ENCODE measurements around the gene CFAP61. TPM values are rescaled to one million over a fixed set of nuclear protein-coding genes. Genes with fewer than 3 reads are reported as not detected.
A peak's percentile ranks its signal among the peaks of the same experiment; 100 is the strongest.

Gene CFAP61
- total RNA-seq, 1 donor: not detected

DNA sequence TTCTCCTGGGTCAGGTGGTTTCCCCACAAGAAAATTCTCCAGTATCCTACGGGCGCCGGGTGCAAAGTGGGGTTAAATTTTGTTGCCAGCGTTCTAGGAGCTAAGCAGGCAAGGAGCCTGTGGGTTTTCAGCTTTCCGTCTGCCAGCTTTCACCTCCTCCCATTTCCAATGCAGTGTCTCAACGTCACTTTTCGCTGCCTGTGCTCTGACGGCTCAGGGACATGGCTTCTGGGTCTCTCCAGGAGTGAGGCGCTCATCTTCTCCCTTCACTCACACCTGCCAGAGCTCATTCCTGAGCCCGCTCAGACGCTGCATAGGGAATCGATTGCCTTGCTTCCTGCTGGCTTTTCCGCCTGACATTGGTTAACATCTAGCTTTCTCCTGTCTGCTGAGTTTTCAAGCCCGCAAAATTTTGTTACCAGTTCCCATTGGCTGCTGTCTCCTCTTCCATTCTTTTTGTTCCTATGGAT lies 42.5 kb upstream of the CFAP61 start:
- TF ChIP-seq, protein P1, sequence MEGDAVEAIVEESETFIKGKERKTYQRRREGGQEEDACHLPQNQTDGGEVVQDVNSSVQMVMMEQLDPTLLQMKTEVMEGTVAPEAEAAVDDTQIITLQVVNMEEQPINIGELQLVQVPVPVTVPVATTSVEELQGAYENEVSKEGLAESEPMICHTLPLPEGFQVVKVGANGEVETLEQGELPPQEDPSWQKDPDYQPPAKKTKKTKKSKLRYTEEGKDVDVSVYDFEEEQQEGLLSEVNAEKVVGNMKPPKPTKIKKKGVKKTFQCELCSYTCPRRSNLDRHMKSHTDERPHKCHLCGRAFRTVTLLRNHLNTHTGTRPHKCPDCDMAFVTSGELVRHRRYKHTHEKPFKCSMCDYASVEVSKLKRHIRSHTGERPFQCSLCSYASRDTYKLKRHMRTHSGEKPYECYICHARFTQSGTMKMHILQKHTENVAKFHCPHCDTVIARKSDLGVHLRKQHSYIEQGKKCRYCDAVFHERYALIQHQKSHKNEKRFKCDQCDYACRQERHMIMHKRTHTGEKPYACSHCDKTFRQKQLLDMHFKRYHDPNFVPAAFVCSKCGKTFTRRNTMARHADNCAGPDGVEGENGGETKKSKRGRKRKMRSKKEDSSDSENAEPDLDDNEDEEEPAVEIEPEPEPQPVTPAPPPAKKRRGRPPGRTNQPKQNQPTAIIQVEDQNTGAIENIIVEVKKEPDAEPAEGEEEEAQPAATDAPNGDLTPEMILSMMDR (IDR thresholded peaks at IDR 0.05; ENCODE audit: extremely low read depth, low read depth, low read length): no peak
- H3K36me3 ChIP-seq (ENCODE audit: insufficient read depth, low read length): no peaks in the 10 kb centered on the region
- no peaks in the 10 kb centered on the region for H3K27me3 ChIP-seq (ENCODE audit: insufficient read depth, low read length)
- no peaks in the 10 kb centered on the region for H4K20me1 ChIP-seq (ENCODE audit: insufficient read depth, low read length)
- H2AFZ ChIP-seq (ENCODE audit: low read length): peak overlapping the region; percentile 39
- no peak for DNase-seq (ENCODE audit: insufficient read length, low spot score, missing footprints)
- peaks cover 17% of the 10 kb centered on the region for H3K4me1 ChIP-seq (ENCODE audit: insufficient read depth, low read length)
- no peaks in the 10 kb centered on the region for H3K9me3 ChIP-seq (ENCODE audit: low read depth, low read length)
- no peak overlapping the region for H3K27ac ChIP-seq (ENCODE audit: low read depth, low read length)
- no peak overlapping the region for H3K4me3 ChIP-seq (ENCODE audit: insufficient read depth, low read length)
- peak overlapping the region; percentile 60 for H3K4me2 ChIP-seq (ENCODE audit: insufficient read depth, low read length)
- H3K79me2 ChIP-seq (ENCODE audit: insufficient read depth, low read length): no peaks in the 10 kb centered on the region

- Histone ChIP-seq H3K9me3 (ENCODE audit: low read depth, low read length) (no peaks in the 10 kb centered on the region), H2AFZ (ENCODE audit: low read length) (no peak overlapping the region)
Observed at GRCh38 chr20:20010639-20011500, 41.5 kb upstream of the CFAP61 start.

DNA sequence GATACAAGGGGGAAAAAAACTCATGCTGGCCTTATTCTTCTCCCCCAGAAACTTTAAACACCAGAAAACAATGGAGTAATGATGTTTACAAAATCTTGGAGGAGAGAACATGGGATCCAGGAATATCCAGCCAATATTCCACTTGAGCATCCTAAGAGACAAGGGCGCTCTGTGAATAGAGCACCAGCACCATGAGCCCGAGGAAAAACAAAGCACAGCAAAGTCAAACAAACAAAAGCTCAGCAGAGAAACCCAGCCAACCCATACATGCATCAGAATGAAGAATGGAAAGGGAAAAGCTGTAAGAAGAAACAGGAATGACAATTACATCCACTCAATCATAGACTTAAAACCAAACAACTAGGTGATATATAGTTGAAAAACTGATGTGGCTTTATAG lies 39.8 kb upstream of the CFAP61 start:
- no peaks in the 10 kb centered on the region for H3K36me3 ChIP-seq (ENCODE audit: insufficient read depth, low read length)

More at GRCh38 chr20:20010639-20011500, 41.5 kb upstream of the CFAP61 start:
- DNase-seq (ENCODE audit: insufficient read length, low spot score, missing footprints): peak; percentile 76
- no peaks in the 10 kb centered on the region for H3K79me2 ChIP-seq (ENCODE audit: insufficient read depth, low read length)
- H3K4me1 ChIP-seq (ENCODE audit: insufficient read depth, low read length): peaks cover 17% of the 10 kb centered on the region
- H3K4me2 ChIP-seq (ENCODE audit: insufficient read depth, low read length): peak overlapping the region; percentile 61
- H3K27ac ChIP-seq (ENCODE audit: low read depth, low read length): no peak overlapping the region
- H3K36me3 ChIP-seq (ENCODE audit: insufficient read depth, low read length): no peaks in the 10 kb centered on the region
- H3K27me3 ChIP-seq (ENCODE audit: insufficient read depth, low read length): no peaks in the 10 kb centered on the region
- H4K20me1 ChIP-seq (ENCODE audit: insufficient read depth, low read length): no peaks in the 10 kb centered on the region
- TF ChIP-seq, protein P1 (IDR thresholded peaks at IDR 0.05; ENCODE audit: extremely low read depth, low read depth, low read length): no peak
- H3K4me3 ChIP-seq (ENCODE audit: insufficient read depth, low read length): peak overlapping the region; percentile 19

DNA sequence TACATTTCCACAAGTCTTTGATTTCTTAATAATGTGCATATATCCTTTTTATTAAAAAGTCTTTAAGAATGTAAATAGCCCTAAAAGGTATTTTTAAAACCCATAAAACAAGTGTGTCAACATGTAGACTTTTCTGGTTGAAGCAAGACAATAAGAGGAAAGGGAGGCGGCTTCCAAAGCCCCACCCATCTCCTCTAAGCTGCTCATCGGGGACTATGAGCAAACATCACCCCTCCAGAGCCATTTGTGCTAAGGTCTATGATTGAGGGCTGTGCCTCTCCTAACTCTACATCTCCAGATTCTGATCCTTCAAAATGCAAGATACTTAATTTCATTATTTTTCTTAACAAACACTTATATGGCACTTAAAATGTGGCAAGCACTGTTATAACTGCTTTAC lies 37.7 kb upstream of the CFAP61 start:
- H3K79me2 ChIP-seq (ENCODE audit: insufficient read depth, low read length): peaks cover 26% of the 10 kb centered on the region
- TF ChIP-seq, protein P1 (IDR thresholded peaks at IDR 0.05; ENCODE audit: extremely low read depth, low read depth, low read length): no peak
- peaks cover 22% of the 10 kb centered on the region for H3K4me1 ChIP-seq (ENCODE audit: insufficient read depth, low read length)
- H3K9me3 ChIP-seq (ENCODE audit: low read depth, low read length): no peaks in the 10 kb centered on the region
- no peak overlapping the region for H3K4me2 ChIP-seq (ENCODE audit: insufficient read depth, low read length)
- H4K20me1 ChIP-seq (ENCODE audit: insufficient read depth, low read length): peaks cover 6% of the 10 kb centered on the region
- no peak overlapping the region for H3K4me3 ChIP-seq (ENCODE audit: insufficient read depth, low read length)
- no peaks in the 10 kb centered on the region for H3K27me3 ChIP-seq (ENCODE audit: insufficient read depth, low read length)
- no peak overlapping the region for H3K27ac ChIP-seq (ENCODE audit: low read depth, low read length)
- no peak overlapping the region for H2AFZ ChIP-seq (ENCODE audit: low read length)
- no peak for DNase-seq (ENCODE audit: insufficient read length, low spot score, missing footprints)
- no peaks in the 10 kb centered on the region for H3K36me3 ChIP-seq (ENCODE audit: insufficient read depth, low read length)

More for the DNA sequence above, 39.8 kb upstream of the CFAP61 start:
- Histone ChIP-seq H3K4me2 (ENCODE audit: insufficient read depth, low read length) (no peak overlapping the region), H3K9me3 (ENCODE audit: low read depth, low read length) (no peaks in the 10 kb centered on the region), H4K20me1 (ENCODE audit: insufficient read depth, low read length) (no peaks in the 10 kb centered on the region), H3K27me3 (ENCODE audit: insufficient read depth, low read length) (no peaks in the 10 kb centered on the region), H3K79me2 (ENCODE audit: insufficient read depth, low read length) (peaks cover 4% of the 10 kb centered on the region), H2AFZ (ENCODE audit: low read length) (no peak overlapping the region), H3K27ac (ENCODE audit: low read depth, low read length) (no peak overlapping the region), H3K4me1 (ENCODE audit: insufficient read depth, low read length) (peaks cover 17% of the 10 kb centered on the region), H3K4me3 (ENCODE audit: insufficient read depth, low read length) (no peak overlapping the region)
- TF ChIP-seq, protein P1 (IDR thresholded peaks at IDR 0.05; ENCODE audit: extremely low read depth, low read depth, low read length): no peak
- no peak for DNase-seq (ENCODE audit: insufficient read length, low spot score, missing footprints)

Measured in osteoblast (primary cell).